HepG2 (cell line): ENCODE measurements around the gene TANC1. TPM values are rescaled to one million over a fixed set of nuclear protein-coding genes. Genes with fewer than 3 reads are reported as not detected.
A peak's percentile ranks its signal among the peaks of the same experiment; 100 is the strongest.

Experiments
- AGO2 ChIP-seq: fragments of 200-400 bp; formaldehyde crosslinking; optimal IDR thresholded peaks from 2 replicates; pipeline ENCODE3; 2017; ENCODE audit warnings: mild to moderate bottlenecking, low read depth, low read length, moderate library complexity
- HDAC1 ChIP-seq: sonication (generic); formaldehyde crosslinking; IDR thresholded peaks from 2 replicates; pipeline ENCODE4 v1.5.1; 2020; ENCODE audit warnings: mild to moderate bottlenecking, missing genetic modification reagents
- HDAC2 ChIP-seq: sonication (generic); formaldehyde crosslinking; IDR thresholded peaks from 2 replicates; pipeline ENCODE4 v1.4.0; 2020; ENCODE audit warnings: missing genetic modification reagents
- HNF4A ChIP-seq: sonication (generic); formaldehyde crosslinking; IDR thresholded peaks from 2 replicates; pipeline ENCODE4 v1.4.0; 2020; ENCODE audit warnings: missing genetic modification reagents
- NFE2L1 ChIP-seq: sonication (generic); formaldehyde crosslinking; IDR thresholded peaks from 2 replicates; pipeline ENCODE4 v1.4.0; 2020; ENCODE audit warnings: missing genetic modification reagents, mild to moderate bottlenecking, borderline replicate concordance
- POLR2AphosphoS2 ChIP-seq: IDR thresholded peaks from 2 replicates; pipeline ENCODE4 v1.6.1; 2011; ENCODE audit warnings: low read depth, low read length, improper control_type of control experiment
- RARA ChIP-seq: IDR thresholded peaks from 2 replicates; pipeline ENCODE4 v1.6.1; 2016; ENCODE audit warnings: missing genetic modification reagents, missing compliant biosample characterization
- SOX13 ChIP-seq, 3 experiments: fragments of 450-650 bp in 1 of 3; sonication (generic) in 1 of 3; formaldehyde crosslinking in 1 of 3; IDR thresholded peaks in 2 of 3; conservative IDR thresholded peaks in 1 of 3; 2 replicates each; pipeline versions ENCODE4 v1.5.0 to v1.6.1; 2016 to 2020; ENCODE audit warnings: antibody characterized with exemption in 1 of 3, mild to moderate bottlenecking in 1 of 3, missing compliant biosample characterization in 1 of 3, missing genetic modification reagents in 1 of 3, moderate library complexity in 1 of 3
- SOX6 ChIP-seq, 2 experiments: fragments of 450-650 bp in 1 of 2; sonication (generic) in 1 of 2; formaldehyde crosslinking in 1 of 2; IDR thresholded peaks; 2 replicates each; pipeline versions ENCODE4 v1.4.0 to v1.6.1; 2017 to 2020; ENCODE audit warnings: antibody characterized with exemption in 1 of 2, mild to moderate bottlenecking in 1 of 2, missing genetic modification reagents in 1 of 2
- ZNF337 ChIP-seq: sonication (generic); formaldehyde crosslinking; IDR thresholded peaks from 2 replicates; pipeline ENCODE4 v1.5.1; 2020; ENCODE audit warnings: missing genetic modification reagents, low read depth, mild to moderate bottlenecking, borderline replicate concordance
- ZNF441 ChIP-seq: sonication (generic); formaldehyde crosslinking; IDR thresholded peaks from 2 replicates; pipeline ENCODE4 v1.7.0; 2021; ENCODE audit warnings: missing genetic modification reagents, borderline replicate concordance
- polyA plus RNA-seq, 8 experiments: library from polyadenylated mRNA; depleted of rRNA in 3 of 8; stranded (reverse) in 7 of 8; unstranded in 1 of 8; fragments of >200 nt; fragmentation: Illumina TruSeq in 4 of 8; extraction: Trizol in 4 of 8; gene quantifications; 2 replicates each; pipeline versions ENCODE4 v1.2.1 to v1.2.3, GENCODE V29; 2011 to 2016; ENCODE audit warnings: low read depth in 4 of 8, missing spikeins in 1 of 8, mixed read lengths in 1 of 8; ENCODE audit not compliant: insufficient read depth in 1 of 8
- total RNA-seq, 5 experiments: library from RNA; depleted of rRNA; stranded (reverse); fragments of >200 nt; fragmentation: Illumina TruSeq; extraction: Trizol; gene quantifications; 2 replicates each; pipeline ENCODE4 v1.2.3, GENCODE V29; 2016; ENCODE audit warnings: low read depth in 1 of 5
- TF ChIP-seq, protein P1 (sequence below): sonication (generic); formaldehyde crosslinking; conservative IDR thresholded peaks from 2 replicates; pipeline ENCODE4 v1.8.0; 2022; ENCODE audit warnings: missing genetic modification reagents
- TF ChIP-seq, protein P2 (sequence below), 2 experiments: IDR thresholded peaks; 2 replicates each; pipeline ENCODE4 v1.6.1; 2011 to 2012; ENCODE audit warnings: low read length in 2 of 2, borderline replicate concordance in 1 of 2, low read depth in 1 of 2, mild to moderate bottlenecking in 1 of 2, moderate library complexity in 1 of 2
- TF ChIP-seq, protein P3 (sequence below): IDR thresholded peaks from 2 replicates; pipeline ENCODE4 v1.4.0; 2020; ENCODE audit warnings: mild to moderate bottlenecking, missing genetic modification reagents
- TF ChIP-seq, protein P4 (sequence below): sonication (generic); formaldehyde crosslinking; conservative IDR thresholded peaks from 2 replicates; pipeline ENCODE4 v1.4.0; 2020; ENCODE audit warnings: missing genetic modification reagents

The TANC1 gene
- total and polyA plus RNA-seq, 2 of the 13 experiments (the other 11 are each of a cell fraction or from before 2014, with no cell fraction given) = 2.3 to 5.6 TPM

DNA sequence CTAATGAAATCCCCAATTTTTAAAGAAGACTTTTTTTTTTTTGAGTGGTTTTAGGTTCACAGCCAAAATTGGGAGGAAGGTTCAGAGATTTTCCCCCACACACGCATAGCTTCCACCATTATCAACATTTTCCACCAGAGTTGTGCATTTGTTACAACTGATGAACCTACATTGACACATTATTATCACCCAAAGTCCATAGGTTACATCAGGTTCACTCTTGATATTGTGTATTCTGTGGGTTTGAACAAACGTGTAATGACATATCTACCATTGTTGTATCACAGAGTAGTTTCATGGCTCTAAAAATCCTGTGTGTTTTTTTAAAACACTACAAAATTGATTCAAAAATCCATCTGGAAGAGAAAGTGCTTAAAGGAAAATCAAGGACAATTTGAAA is 101.8 kb downstream of the TANC1 start (continued):
- TF ChIP-seq, protein P1, sequence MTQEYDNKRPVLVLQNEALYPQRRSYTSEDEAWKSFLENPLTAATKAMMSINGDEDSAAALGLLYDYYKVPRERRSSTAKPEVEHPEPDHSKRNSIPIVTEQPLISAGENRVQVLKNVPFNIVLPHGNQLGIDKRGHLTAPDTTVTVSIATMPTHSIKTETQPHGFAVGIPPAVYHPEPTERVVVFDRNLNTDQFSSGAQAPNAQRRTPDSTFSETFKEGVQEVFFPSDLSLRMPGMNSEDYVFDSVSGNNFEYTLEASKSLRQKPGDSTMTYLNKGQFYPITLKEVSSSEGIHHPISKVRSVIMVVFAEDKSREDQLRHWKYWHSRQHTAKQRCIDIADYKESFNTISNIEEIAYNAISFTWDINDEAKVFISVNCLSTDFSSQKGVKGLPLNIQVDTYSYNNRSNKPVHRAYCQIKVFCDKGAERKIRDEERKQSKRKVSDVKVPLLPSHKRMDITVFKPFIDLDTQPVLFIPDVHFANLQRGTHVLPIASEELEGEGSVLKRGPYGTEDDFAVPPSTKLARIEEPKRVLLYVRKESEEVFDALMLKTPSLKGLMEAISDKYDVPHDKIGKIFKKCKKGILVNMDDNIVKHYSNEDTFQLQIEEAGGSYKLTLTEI (CRISPR knock-in tag) = no peak
- TF ChIP-seq ZNF441 (CRISPR knock-in tag) = no peak
- TF ChIP-seq HDAC1 (CRISPR knock-in tag) = no peak
- no peak for TF ChIP-seq POLR2AphosphoS2
- no peak for TF ChIP-seq SOX6 (IDR thresholded peaks at IDR 0.05)
- TF ChIP-seq SOX6 (CRISPR knock-in tag; IDR thresholded peaks at IDR 0.05) = peak; percentile 50; the same call in 1 of the 2 replicates
- TF ChIP-seq ZNF337 (CRISPR knock-in tag) = no peak
- no peak for TF ChIP-seq NFE2L1 (CRISPR knock-in tag)
- TF ChIP-seq, protein P2, sequence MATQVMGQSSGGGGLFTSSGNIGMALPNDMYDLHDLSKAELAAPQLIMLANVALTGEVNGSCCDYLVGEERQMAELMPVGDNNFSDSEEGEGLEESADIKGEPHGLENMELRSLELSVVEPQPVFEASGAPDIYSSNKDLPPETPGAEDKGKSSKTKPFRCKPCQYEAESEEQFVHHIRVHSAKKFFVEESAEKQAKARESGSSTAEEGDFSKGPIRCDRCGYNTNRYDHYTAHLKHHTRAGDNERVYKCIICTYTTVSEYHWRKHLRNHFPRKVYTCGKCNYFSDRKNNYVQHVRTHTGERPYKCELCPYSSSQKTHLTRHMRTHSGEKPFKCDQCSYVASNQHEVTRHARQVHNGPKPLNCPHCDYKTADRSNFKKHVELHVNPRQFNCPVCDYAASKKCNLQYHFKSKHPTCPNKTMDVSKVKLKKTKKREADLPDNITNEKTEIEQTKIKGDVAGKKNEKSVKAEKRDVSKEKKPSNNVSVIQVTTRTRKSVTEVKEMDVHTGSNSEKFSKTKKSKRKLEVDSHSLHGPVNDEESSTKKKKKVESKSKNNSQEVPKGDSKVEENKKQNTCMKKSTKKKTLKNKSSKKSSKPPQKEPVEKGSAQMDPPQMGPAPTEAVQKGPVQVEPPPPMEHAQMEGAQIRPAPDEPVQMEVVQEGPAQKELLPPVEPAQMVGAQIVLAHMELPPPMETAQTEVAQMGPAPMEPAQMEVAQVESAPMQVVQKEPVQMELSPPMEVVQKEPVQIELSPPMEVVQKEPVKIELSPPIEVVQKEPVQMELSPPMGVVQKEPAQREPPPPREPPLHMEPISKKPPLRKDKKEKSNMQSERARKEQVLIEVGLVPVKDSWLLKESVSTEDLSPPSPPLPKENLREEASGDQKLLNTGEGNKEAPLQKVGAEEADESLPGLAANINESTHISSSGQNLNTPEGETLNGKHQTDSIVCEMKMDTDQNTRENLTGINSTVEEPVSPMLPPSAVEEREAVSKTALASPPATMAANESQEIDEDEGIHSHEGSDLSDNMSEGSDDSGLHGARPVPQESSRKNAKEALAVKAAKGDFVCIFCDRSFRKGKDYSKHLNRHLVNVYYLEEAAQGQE (IDR thresholded peaks at IDR 0.05; ENCODE audit: borderline replicate concordance in 1 of 2, low read depth in 1 of 2, low read length in 2 of 2) = no peak
- TF ChIP-seq AGO2 = no peak
- no peak for TF ChIP-seq SOX13 (IDR thresholded peaks at IDR 0.05)
- peak in 1 of 2 experiments; percentile 68; a peak in 2 of 4 replicates for TF ChIP-seq SOX13 (CRISPR knock-in tag; conservative IDR thresholded peaks at IDR 0.05 in 1 of 2, IDR thresholded peaks at IDR 0.05 in 1 of 2)
- TF ChIP-seq, protein P3, sequence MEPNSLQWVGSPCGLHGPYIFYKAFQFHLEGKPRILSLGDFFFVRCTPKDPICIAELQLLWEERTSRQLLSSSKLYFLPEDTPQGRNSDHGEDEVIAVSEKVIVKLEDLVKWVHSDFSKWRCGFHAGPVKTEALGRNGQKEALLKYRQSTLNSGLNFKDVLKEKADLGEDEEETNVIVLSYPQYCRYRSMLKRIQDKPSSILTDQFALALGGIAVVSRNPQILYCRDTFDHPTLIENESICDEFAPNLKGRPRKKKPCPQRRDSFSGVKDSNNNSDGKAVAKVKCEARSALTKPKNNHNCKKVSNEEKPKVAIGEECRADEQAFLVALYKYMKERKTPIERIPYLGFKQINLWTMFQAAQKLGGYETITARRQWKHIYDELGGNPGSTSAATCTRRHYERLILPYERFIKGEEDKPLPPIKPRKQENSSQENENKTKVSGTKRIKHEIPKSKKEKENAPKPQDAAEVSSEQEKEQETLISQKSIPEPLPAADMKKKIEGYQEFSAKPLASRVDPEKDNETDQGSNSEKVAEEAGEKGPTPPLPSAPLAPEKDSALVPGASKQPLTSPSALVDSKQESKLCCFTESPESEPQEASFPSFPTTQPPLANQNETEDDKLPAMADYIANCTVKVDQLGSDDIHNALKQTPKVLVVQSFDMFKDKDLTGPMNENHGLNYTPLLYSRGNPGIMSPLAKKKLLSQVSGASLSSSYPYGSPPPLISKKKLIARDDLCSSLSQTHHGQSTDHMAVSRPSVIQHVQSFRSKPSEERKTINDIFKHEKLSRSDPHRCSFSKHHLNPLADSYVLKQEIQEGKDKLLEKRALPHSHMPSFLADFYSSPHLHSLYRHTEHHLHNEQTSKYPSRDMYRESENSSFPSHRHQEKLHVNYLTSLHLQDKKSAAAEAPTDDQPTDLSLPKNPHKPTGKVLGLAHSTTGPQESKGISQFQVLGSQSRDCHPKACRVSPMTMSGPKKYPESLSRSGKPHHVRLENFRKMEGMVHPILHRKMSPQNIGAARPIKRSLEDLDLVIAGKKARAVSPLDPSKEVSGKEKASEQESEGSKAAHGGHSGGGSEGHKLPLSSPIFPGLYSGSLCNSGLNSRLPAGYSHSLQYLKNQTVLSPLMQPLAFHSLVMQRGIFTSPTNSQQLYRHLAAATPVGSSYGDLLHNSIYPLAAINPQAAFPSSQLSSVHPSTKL (CRISPR knock-in tag) = 0 out of 2 replicates have a peak, but pooled peaks have one; percentile 16
- TF ChIP-seq HNF4A (CRISPR knock-in tag) = peak; percentile 77
- no peak for TF ChIP-seq HDAC2
- TF ChIP-seq, protein P4, sequence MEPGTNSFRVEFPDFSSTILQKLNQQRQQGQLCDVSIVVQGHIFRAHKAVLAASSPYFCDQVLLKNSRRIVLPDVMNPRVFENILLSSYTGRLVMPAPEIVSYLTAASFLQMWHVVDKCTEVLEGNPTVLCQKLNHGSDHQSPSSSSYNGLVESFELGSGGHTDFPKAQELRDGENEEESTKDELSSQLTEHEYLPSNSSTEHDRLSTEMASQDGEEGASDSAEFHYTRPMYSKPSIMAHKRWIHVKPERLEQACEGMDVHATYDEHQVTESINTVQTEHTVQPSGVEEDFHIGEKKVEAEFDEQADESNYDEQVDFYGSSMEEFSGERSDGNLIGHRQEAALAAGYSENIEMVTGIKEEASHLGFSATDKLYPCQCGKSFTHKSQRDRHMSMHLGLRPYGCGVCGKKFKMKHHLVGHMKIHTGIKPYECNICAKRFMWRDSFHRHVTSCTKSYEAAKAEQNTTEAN (CRISPR knock-in tag) = 0 out of 2 replicates have a peak, but pooled peaks have one; percentile 41
- peak; percentile 46; the same call in 1 of the 2 replicates for TF ChIP-seq RARA (CRISPR knock-in tag)
